HepG2 (cell line): ENCODE measurements around the gene UXS1. TPM values are rescaled to one million over a fixed set of nuclear protein-coding genes. Genes with fewer than 3 reads are reported as not detected.
A peak's percentile ranks its signal among the peaks of the same experiment; 100 is the strongest.

Source experiments
- AHDC1 ChIP-seq: sonication (generic); formaldehyde crosslinking; IDR thresholded peaks from 2 replicates; pipeline ENCODE4 v1.5.1; 2020; ENCODE audit warnings: mild to moderate bottlenecking, missing genetic modification reagents, borderline replicate concordance
- CAMTA2 ChIP-seq: sonication (generic); formaldehyde crosslinking; IDR thresholded peaks from 2 replicates; pipeline ENCODE4 v1.4.0; 2020; ENCODE audit warnings: mild to moderate bottlenecking, missing genetic modification reagents, borderline replicate concordance
- CREB1 ChIP-seq, 2 experiments: fragments of 450-650 bp in 1 of 2; IDR thresholded peaks; 2 replicates each; pipeline ENCODE4 v1.6.1; 2016 to 2017; ENCODE audit warnings: control low read depth in 1 of 2, mild to moderate bottlenecking in 1 of 2, missing compliant biosample characterization in 1 of 2, missing genetic modification characterization in 1 of 2
- DNMT1 ChIP-seq: sonication (generic); formaldehyde crosslinking; IDR thresholded peaks from 2 replicates; pipeline ENCODE4 v1.5.1; 2020; ENCODE audit warnings: mild to moderate bottlenecking, missing genetic modification reagents
- FOXA3 ChIP-seq: IDR thresholded peaks from 2 replicates; pipeline ENCODE4 v1.6.1; 2016; ENCODE audit warnings: missing genetic modification reagents, missing compliant biosample characterization
- FOXK1 ChIP-seq: sonication (generic); formaldehyde crosslinking; IDR thresholded peaks from 2 replicates; pipeline ENCODE4 v1.4.0; 2020; ENCODE audit warnings: low read depth, missing genetic modification reagents, borderline replicate concordance
- FOXO4 ChIP-seq: sonication (generic); formaldehyde crosslinking; conservative IDR thresholded peaks from 2 replicates; pipeline ENCODE4 v1.8.1; 2023; ENCODE audit warnings: missing genetic modification reagents
- HCFC1 ChIP-seq: fragments of 150-350 bp; IDR thresholded peaks from 2 replicates; pipeline ENCODE4 v1.6.1; 2014; ENCODE audit warnings: low read depth, low read length
- HOXD1 ChIP-seq: sonication (generic); formaldehyde crosslinking; IDR thresholded peaks from 2 replicates; pipeline ENCODE4 v1.5.0; 2020; ENCODE audit warnings: missing genetic modification reagents
- KLF11 ChIP-seq: IDR thresholded peaks from 2 replicates; pipeline ENCODE4 v1.6.1; 2016; ENCODE audit warnings: missing compliant biosample characterization
- MAZ ChIP-seq, 2 experiments: sonication (generic) in 1 of 2; formaldehyde crosslinking in 1 of 2; IDR thresholded peaks; 2 replicates each; pipeline versions ENCODE4 v1.5.0 to v1.6.1; 2012 to 2020; ENCODE audit warnings: low read depth in 2 of 2, mild to moderate bottlenecking in 2 of 2, borderline replicate concordance in 1 of 2, improper control_type of control experiment in 1 of 2, low read length in 1 of 2, missing genetic modification reagents in 1 of 2, moderate library complexity in 1 of 2
- NFYB ChIP-seq: sonication (generic); formaldehyde crosslinking; IDR thresholded peaks from 2 replicates; pipeline ENCODE4 v1.4.0; 2020; ENCODE audit warnings: missing genetic modification reagents
- NR2F2 ChIP-seq: IDR thresholded peaks from 2 replicates; pipeline ENCODE4 v1.6.1; 2012; ENCODE audit warnings: low read depth, inconsistent platforms, borderline replicate concordance
- ZFP90 ChIP-seq: sonication (generic); formaldehyde crosslinking; IDR thresholded peaks from 2 replicates; pipeline ENCODE4 v1.8.0; 2022; ENCODE audit warnings: missing genetic modification reagents, mild to moderate bottlenecking, inconsistent platforms, borderline replicate concordance
- ZNF101 ChIP-seq: sonication (generic); formaldehyde crosslinking; IDR thresholded peaks from 2 replicates; pipeline ENCODE4 v1.4.0; 2020; ENCODE audit warnings: mild to moderate bottlenecking, low read depth, missing genetic modification reagents, borderline replicate concordance
- ZNF224 ChIP-seq: sonication (generic); formaldehyde crosslinking; IDR thresholded peaks from 2 replicates; pipeline ENCODE4 v1.5.0; 2020; ENCODE audit warnings: mild to moderate bottlenecking, missing genetic modification reagents
- ZNF232 ChIP-seq: sonication (generic); formaldehyde crosslinking; IDR thresholded peaks from 2 replicates; pipeline ENCODE4 v1.4.0; 2020; ENCODE audit warnings: missing genetic modification reagents, borderline replicate concordance
- ZNF44 ChIP-seq: sonication (generic); formaldehyde crosslinking; IDR thresholded peaks from 2 replicates; pipeline ENCODE4 v1.5.1; 2020; ENCODE audit warnings: mild to moderate bottlenecking, missing genetic modification reagents
- ZNF639 ChIP-seq: conservative IDR thresholded peaks from 2 replicates; pipeline ENCODE4 v1.6.1; 2018; ENCODE audit warnings: missing genetic modification reagents
- ZNF839 ChIP-seq: sonication (generic); formaldehyde crosslinking; IDR thresholded peaks from 2 replicates; pipeline ENCODE4 v1.4.0; 2020; ENCODE audit warnings: missing genetic modification reagents, mild to moderate bottlenecking, borderline replicate concordance
- ZNF850 ChIP-seq: sonication (generic); formaldehyde crosslinking; conservative IDR thresholded peaks from 2 replicates; pipeline ENCODE4 v1.9.0; 2021; ENCODE audit warnings: mild to moderate bottlenecking, missing genetic modification reagents
- polyA plus RNA-seq, 8 experiments: library from polyadenylated mRNA; depleted of rRNA in 3 of 8; stranded (reverse) in 7 of 8; unstranded in 1 of 8; fragments of >200 nt; fragmentation: Illumina TruSeq in 4 of 8; extraction: Trizol in 4 of 8; gene quantifications; 2 replicates each; pipeline versions ENCODE4 v1.2.1 to v1.2.3, GENCODE V29; 2011 to 2016; ENCODE audit warnings: low read depth in 4 of 8, missing spikeins in 1 of 8, mixed read lengths in 1 of 8; ENCODE audit not compliant: insufficient read depth in 1 of 8
- total RNA-seq, 5 experiments: library from RNA; depleted of rRNA; stranded (reverse); fragments of >200 nt; fragmentation: Illumina TruSeq; extraction: Trizol; gene quantifications; 2 replicates each; pipeline ENCODE4 v1.2.3, GENCODE V29; 2016; ENCODE audit warnings: low read depth in 1 of 5

UXS1 gene
- total and polyA plus RNA-seq, 2 of the 13 experiments (the other 11 are each of a cell fraction or from before 2014, with no cell fraction given) = 53.3 to 110 TPM

GRCh38 chr2:106126705-106127281 lies 67.3 kb downstream of the UXS1 start (continued):
- TF ChIP-seq FOXO4 = no peak
- no peak for TF ChIP-seq HCFC1
- no peak for TF ChIP-seq ZNF850
- TF ChIP-seq CAMTA2 = no peak
- peak; percentile 59; the same call in 1 of the 2 replicates for TF ChIP-seq AHDC1 (CRISPR knock-in tag)
- TF ChIP-seq CREB1 (IDR thresholded peaks at IDR 0.05) = no peak
- TF ChIP-seq CREB1 (CRISPR knock-in tag; IDR thresholded peaks at IDR 0.05) = no peak; the same call in 1 of the 2 replicates
- TF ChIP-seq FOXA3 (CRISPR knock-in tag) = peak; percentile 37
- no peak for TF ChIP-seq NFYB (CRISPR knock-in tag)
- TF ChIP-seq MAZ (IDR thresholded peaks at IDR 0.05; ENCODE audit: borderline replicate concordance, low read depth, low read length) = no peak
- TF ChIP-seq MAZ (CRISPR knock-in tag; IDR thresholded peaks at IDR 0.05; ENCODE audit: low read depth) = no peak
- no peak for TF ChIP-seq ZNF232 (CRISPR knock-in tag)
- TF ChIP-seq KLF11 (CRISPR knock-in tag) = no peak
- peak; percentile 29; the same call in 1 of the 2 replicates for TF ChIP-seq NR2F2
- no peak for TF ChIP-seq HOXD1 (CRISPR knock-in tag)
- no peak for TF ChIP-seq ZFP90
- TF ChIP-seq ZNF44 = 0 out of 2 replicates have a peak, but pooled peaks have one; percentile 3
- TF ChIP-seq FOXK1 (CRISPR knock-in tag) = no peak
- no peak for TF ChIP-seq ZNF839 (CRISPR knock-in tag)
- TF ChIP-seq ZNF224 (CRISPR knock-in tag) = no peak
- TF ChIP-seq DNMT1 (CRISPR knock-in tag) = no peak
- TF ChIP-seq ZNF101 (CRISPR knock-in tag) = no peak
- no peak for TF ChIP-seq ZNF639 (CRISPR knock-in tag)
